Measurements from ENCODE around the gene SCD5. TPM values are rescaled to one million over a fixed set of nuclear protein-coding genes. Genes with fewer than 3 reads are reported as not detected.
A peak's percentile ranks its signal among the peaks of the same experiment; 100 is the strongest.

Gene SCD5
- total and polyA plus RNA-seq, 4 donors = 180 to 506 (median 358) TPM

- H3K4me3 ChIP-seq (ENCODE audit: low read depth, low read length) = no peak overlapping the region
- 42% methylated on average over 5 of the region's 6 CpGs for WGBS (ENCODE audit: insufficient coverage)
- peaks cover 10% of the 10 kb centered on the region for H3K4me1 ChIP-seq (ENCODE audit: control insufficient read depth, insufficient read depth, low read length)
- H3K27me3 ChIP-seq (ENCODE audit: control insufficient read depth, insufficient read depth, low read length) = no peaks in the 10 kb centered on the region
- peak in 1 of 6 donors; percentile 45 for DNase-seq (ENCODE audit: low read depth in 4 of 6, low spot score in 6 of 6)
- H3K27ac ChIP-seq (ENCODE audit: low read depth, low read length) = no peak overlapping the region
- no peaks in the 10 kb centered on the region for H3K36me3 ChIP-seq (ENCODE audit: control insufficient read depth, insufficient read depth, low read length)
- H3K9me3 ChIP-seq (ENCODE audit: control insufficient read depth, insufficient read depth, low read length) = no peaks in the 10 kb centered on the region
Measured at GRCh38 chr4:82620126-82620735, 178.4 kb downstream of the SCD5 start.

GRCh38 chr4:82618103-82618720 is 180.4 kb downstream of the SCD5 start:
- H3K27ac ChIP-seq (ENCODE audit: low read depth, low read length) = no peak overlapping the region
- no peaks in the 10 kb centered on the region for H3K27me3 ChIP-seq (ENCODE audit: control insufficient read depth, insufficient read depth, low read length)
- WGBS (ENCODE audit: insufficient coverage) = no CpG with 5 or more reads among the region's 2 CpGs
- no peaks in the 10 kb centered on the region for H3K36me3 ChIP-seq (ENCODE audit: control insufficient read depth, insufficient read depth, low read length)
- DNase-seq (ENCODE audit: low read depth in 4 of 6, low spot score in 6 of 6) = no peak
- peaks cover 10% of the 10 kb centered on the region for H3K4me1 ChIP-seq (ENCODE audit: control insufficient read depth, insufficient read depth, low read length)
- no peaks in the 10 kb centered on the region for H3K9me3 ChIP-seq (ENCODE audit: control insufficient read depth, insufficient read depth, low read length)
- H3K4me3 ChIP-seq (ENCODE audit: low read depth, low read length) = no peak overlapping the region

- Histone ChIP-seq H3K36me3 (ENCODE audit: control insufficient read depth, insufficient read depth, low read length) (no peaks in the 10 kb centered on the region), H3K27me3 (ENCODE audit: control insufficient read depth, insufficient read depth, low read length) (no peaks in the 10 kb centered on the region), H3K9me3 (ENCODE audit: control insufficient read depth, insufficient read depth, low read length) (no peaks in the 10 kb centered on the region), H3K4me1 (ENCODE audit: control insufficient read depth, insufficient read depth, low read length) (peaks cover 17% of the 10 kb centered on the region), H3K4me3 (ENCODE audit: low read depth, low read length) (no peak overlapping the region), H3K27ac (ENCODE audit: low read depth, low read length) (no peak overlapping the region)
- peak in 2 of 6 donors; percentile 46 to 54 for DNase-seq (ENCODE audit: low read depth in 4 of 6, low spot score in 6 of 6)
- WGBS (ENCODE audit: insufficient coverage) = 33% methylated on average over 1 of the region's 5 CpGs
Measured at GRCh38 chr4:82614838-82615449, 183.7 kb downstream of the SCD5 start.

- H3K4me1 ChIP-seq (ENCODE audit: control insufficient read depth, insufficient read depth, low read length) = peaks cover 8% of the 10 kb centered on the region
- no peaks in the 10 kb centered on the region for H3K27me3 ChIP-seq (ENCODE audit: control insufficient read depth, insufficient read depth, low read length)
- H3K36me3 ChIP-seq (ENCODE audit: control insufficient read depth, insufficient read depth, low read length) = no peaks in the 10 kb centered on the region
- no peak overlapping the region for H3K4me3 ChIP-seq (ENCODE audit: low read depth, low read length)
- H3K9me3 ChIP-seq (ENCODE audit: control insufficient read depth, insufficient read depth, low read length) = no peaks in the 10 kb centered on the region
- WGBS (ENCODE audit: insufficient coverage) = 93% methylated on average over 3 of the region's 3 CpGs
- DNase-seq (ENCODE audit: low read depth in 4 of 6, low spot score in 6 of 6) = no peak
- H3K27ac ChIP-seq (ENCODE audit: low read depth, low read length) = no peak overlapping the region
Measured at GRCh38 chr4:82613121-82613520, 185.5 kb downstream of the SCD5 start.

GRCh38 chr4:82611982-82612381 is 186.6 kb downstream of the SCD5 start:
- no peaks in the 10 kb centered on the region for H3K36me3 ChIP-seq (ENCODE audit: control insufficient read depth, insufficient read depth, low read length)
- no peaks in the 10 kb centered on the region for H3K27me3 ChIP-seq (ENCODE audit: control insufficient read depth, insufficient read depth, low read length)
- peak; percentile 24 to 92 (median 54) for DNase-seq (ENCODE audit: low read depth in 4 of 6, low spot score in 6 of 6)
- WGBS (ENCODE audit: insufficient coverage) = 33% methylated on average over 4 of the region's 5 CpGs
- peaks cover 8% of the 10 kb centered on the region for H3K4me1 ChIP-seq (ENCODE audit: control insufficient read depth, insufficient read depth, low read length)
- H3K27ac ChIP-seq (ENCODE audit: low read depth, low read length) = no peak overlapping the region
- no peaks in the 10 kb centered on the region for H3K9me3 ChIP-seq (ENCODE audit: control insufficient read depth, insufficient read depth, low read length)
- H3K4me3 ChIP-seq (ENCODE audit: low read depth, low read length) = no peak overlapping the region

GRCh38 chr4:82611527-82611926 is 187.1 kb downstream of the SCD5 start:
- Histone ChIP-seq H3K36me3 (ENCODE audit: control insufficient read depth, insufficient read depth, low read length) (no peaks in the 10 kb centered on the region), H3K9me3 (ENCODE audit: control insufficient read depth, insufficient read depth, low read length) (no peaks in the 10 kb centered on the region), H3K4me1 (ENCODE audit: control insufficient read depth, insufficient read depth, low read length) (peaks cover 8% of the 10 kb centered on the region), H3K4me3 (ENCODE audit: low read depth, low read length) (no peak overlapping the region), H3K27ac (ENCODE audit: low read depth, low read length) (peak overlapping the region; percentile 7), H3K27me3 (ENCODE audit: control insufficient read depth, insufficient read depth, low read length) (no peaks in the 10 kb centered on the region)
- WGBS (ENCODE audit: insufficient coverage) = no CpG with 5 or more reads among the region's 4 CpGs
- peak in 1 of 6 donors; percentile 32 for DNase-seq (ENCODE audit: low read depth in 4 of 6, low spot score in 6 of 6)

- Histone ChIP-seq H3K27ac (ENCODE audit: low read depth, low read length) (no peak overlapping the region), H3K4me3 (ENCODE audit: low read depth, low read length) (no peak overlapping the region), H3K4me1 (ENCODE audit: control insufficient read depth, insufficient read depth, low read length) (peaks cover 8% of the 10 kb centered on the region), H3K36me3 (ENCODE audit: control insufficient read depth, insufficient read depth, low read length) (no peaks in the 10 kb centered on the region), H3K27me3 (ENCODE audit: control insufficient read depth, insufficient read depth, low read length) (no peaks in the 10 kb centered on the region), H3K9me3 (ENCODE audit: control insufficient read depth, insufficient read depth, low read length) (no peaks in the 10 kb centered on the region)
- no CpG with 5 or more reads among the region's 2 CpGs for WGBS (ENCODE audit: insufficient coverage)
- DNase-seq (ENCODE audit: low read depth in 4 of 6, low spot score in 6 of 6) = no peak
Measured at GRCh38 chr4:82610041-82610440, 188.6 kb downstream of the SCD5 start.

GRCh38 chr4:82606622-82607021 is 192.0 kb downstream of the SCD5 start:
- H3K4me3 ChIP-seq (ENCODE audit: low read depth, low read length) = no peak overlapping the region
- 91% methylated on average over 5 of the region's 7 CpGs for WGBS (ENCODE audit: insufficient coverage)
- no peaks in the 10 kb centered on the region for H3K9me3 ChIP-seq (ENCODE audit: control insufficient read depth, insufficient read depth, low read length)
- H3K36me3 ChIP-seq (ENCODE audit: control insufficient read depth, insufficient read depth, low read length) = no peaks in the 10 kb centered on the region
- no peak overlapping the region for H3K27ac ChIP-seq (ENCODE audit: low read depth, low read length)
- no peak for DNase-seq (ENCODE audit: low read depth in 4 of 6, low spot score in 6 of 6)
- H3K4me1 ChIP-seq (ENCODE audit: control insufficient read depth, insufficient read depth, low read length) = peaks cover 3% of the 10 kb centered on the region
- H3K27me3 ChIP-seq (ENCODE audit: control insufficient read depth, insufficient read depth, low read length) = no peaks in the 10 kb centered on the region

GRCh38 chr4:82604522-82604921 is 194.1 kb downstream of the SCD5 start:
- no peaks in the 10 kb centered on the region for H3K27me3 ChIP-seq (ENCODE audit: control insufficient read depth, insufficient read depth, low read length)
- H3K36me3 ChIP-seq (ENCODE audit: control insufficient read depth, insufficient read depth, low read length) = no peaks in the 10 kb centered on the region
- no CpG with 5 or more reads among the region's 1 CpG for WGBS (ENCODE audit: insufficient coverage)
- no peak overlapping the region for H3K27ac ChIP-seq (ENCODE audit: low read depth, low read length)
- H3K4me1 ChIP-seq (ENCODE audit: control insufficient read depth, insufficient read depth, low read length) = no peaks in the 10 kb centered on the region
- no peak for DNase-seq (ENCODE audit: low read depth in 4 of 6, low spot score in 6 of 6)
- no peak overlapping the region for H3K4me3 ChIP-seq (ENCODE audit: low read depth, low read length)
- no peaks in the 10 kb centered on the region for H3K9me3 ChIP-seq (ENCODE audit: control insufficient read depth, insufficient read depth, low read length)
